NCI-H2227 (cell line): Measurements from ENCODE around the gene DTNBP1.

Experiments used
- DNase-seq: peaks from one replicate; lab custom pipeline; 2025; ENCODE audit not compliant: unreplicated experiment; lab: John Stamatoyannopoulos, UW

The DTNBP1 gene

DNA sequence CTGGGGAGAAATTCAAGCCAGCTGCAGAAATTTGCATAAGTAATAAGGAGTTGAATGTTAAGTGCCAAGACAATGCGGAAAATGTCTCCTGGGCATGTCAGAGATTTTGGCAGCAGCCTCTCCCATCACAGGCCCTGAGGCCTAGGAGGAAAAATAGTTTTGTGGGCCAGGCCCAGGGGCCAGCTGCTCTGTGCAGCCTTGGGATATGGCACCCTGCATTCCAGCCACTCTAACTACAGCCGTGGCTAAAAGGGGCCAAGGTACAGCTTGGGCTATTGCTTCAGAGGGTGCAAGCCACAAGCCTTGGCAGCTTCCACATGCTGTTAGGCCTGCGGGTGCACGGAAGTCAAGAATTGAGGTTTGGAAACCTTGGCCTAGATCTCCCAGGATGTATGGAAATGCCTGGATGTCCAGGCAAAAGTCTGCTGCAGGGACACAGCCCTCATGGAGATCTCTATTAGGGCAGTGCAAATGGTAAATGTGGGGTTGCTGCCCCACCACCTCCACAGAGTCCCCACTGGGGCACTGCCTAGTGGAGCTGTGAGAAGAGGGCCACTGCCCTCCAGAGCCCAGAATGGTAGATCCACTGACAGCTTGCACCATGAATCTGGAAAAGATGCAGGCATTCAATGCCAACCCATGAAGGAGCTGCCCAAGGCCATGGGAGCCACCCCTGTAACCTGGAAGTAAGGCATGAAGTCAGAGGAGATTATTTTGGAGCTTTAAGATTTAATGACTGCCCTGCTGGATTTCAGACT, 126.5 kb downstream of the DTNBP1 start:
- no peak for DNase-seq

DNA sequence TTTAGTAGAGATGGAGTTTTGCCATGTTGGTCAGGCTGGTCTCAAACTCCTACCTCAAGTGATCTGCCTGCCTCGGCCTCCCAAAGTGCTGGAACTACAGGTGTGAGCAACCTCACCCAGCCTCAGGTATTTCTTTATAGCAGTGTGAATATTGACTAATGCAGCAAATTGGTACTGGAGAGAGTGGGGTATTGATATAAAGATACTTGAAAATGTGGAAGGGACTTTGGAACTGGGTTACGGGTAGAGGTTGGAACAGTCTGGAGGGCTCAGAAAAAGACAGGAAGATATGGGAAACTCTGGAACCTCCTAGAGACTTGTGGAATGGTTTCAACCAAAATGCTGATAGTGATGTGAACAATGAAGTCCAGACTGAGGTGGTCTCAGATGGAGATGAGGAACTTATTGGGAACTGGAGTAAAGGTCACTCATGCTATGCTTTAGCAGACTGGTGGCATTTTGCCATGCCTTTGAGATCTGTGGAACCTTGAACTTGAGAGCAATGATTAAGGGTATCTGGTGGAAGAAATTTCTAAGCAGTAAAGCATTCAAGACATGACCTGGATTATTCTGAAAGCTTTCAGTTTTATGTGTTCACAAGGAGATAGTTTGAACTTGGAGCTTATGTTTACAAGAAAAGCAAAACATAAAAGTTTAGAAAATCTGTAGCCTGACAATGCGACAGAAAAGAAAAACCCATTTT, 127.2 kb downstream of the DTNBP1 start:
- no peak for DNase-seq

DNA sequence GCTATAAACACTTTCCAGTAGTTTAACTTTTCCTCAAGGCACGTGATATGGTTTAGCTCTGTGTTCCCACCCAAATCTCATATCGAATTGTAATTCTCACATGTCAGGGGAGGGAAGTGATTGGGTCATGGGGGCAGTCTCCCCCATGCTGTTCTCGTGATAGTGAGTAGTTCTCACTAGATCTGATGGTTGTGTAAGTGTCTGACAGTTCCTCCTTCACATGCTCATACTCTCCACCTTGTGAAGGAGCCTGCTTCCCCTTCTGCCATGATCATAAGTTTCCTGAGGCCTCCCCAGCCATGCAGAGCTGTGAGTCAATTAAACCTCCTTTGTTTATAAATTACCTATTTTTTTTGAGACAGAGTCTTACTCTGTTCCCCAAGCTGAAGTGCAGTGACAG, 127.9 kb downstream of the DTNBP1 start:
- no peak for DNase-seq

DNA sequence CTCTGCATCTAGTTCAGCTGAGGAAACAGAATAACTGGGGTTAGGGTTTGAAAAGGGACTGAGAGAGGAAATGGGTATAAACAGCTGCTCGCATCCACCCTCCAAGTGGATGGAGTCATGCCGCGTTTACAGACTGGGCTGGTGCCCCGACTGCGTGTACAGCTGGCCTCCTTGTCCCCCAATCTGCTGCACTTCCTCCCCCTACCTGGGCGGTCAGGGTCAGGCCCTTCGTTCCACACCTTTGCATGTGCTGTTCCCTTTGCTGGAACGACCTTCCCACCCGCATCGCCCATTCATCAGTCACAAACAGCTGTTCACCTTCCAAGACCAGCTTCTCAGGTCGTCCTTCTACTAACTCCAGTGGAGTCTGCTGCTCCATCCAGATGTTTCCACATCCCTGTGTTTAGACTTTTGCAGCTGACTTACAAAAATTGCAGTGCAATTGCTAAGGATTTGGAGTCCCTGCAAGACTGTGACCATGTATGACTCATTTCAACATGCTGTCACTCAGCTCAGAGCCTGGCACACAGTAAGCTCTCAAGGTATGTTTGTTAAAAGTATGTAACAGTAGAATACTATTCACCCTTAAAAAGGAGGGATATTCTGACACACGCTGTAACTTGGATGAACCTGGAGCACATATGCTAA, 129.3 kb downstream of the DTNBP1 start:
- DNase-seq: no peak

- DNase-seq: no peak
Observed at GRCh38 chr6:15531973-15532372, 130.9 kb downstream of the DTNBP1 start.

- DNase-seq: no peak
Observed at GRCh38 chr6:15530411-15530810, 132.4 kb downstream of the DTNBP1 start.

- DNase-seq: no peak
Observed at GRCh38 chr6:15528870-15529269, 134.0 kb downstream of the DTNBP1 start.

DNA sequence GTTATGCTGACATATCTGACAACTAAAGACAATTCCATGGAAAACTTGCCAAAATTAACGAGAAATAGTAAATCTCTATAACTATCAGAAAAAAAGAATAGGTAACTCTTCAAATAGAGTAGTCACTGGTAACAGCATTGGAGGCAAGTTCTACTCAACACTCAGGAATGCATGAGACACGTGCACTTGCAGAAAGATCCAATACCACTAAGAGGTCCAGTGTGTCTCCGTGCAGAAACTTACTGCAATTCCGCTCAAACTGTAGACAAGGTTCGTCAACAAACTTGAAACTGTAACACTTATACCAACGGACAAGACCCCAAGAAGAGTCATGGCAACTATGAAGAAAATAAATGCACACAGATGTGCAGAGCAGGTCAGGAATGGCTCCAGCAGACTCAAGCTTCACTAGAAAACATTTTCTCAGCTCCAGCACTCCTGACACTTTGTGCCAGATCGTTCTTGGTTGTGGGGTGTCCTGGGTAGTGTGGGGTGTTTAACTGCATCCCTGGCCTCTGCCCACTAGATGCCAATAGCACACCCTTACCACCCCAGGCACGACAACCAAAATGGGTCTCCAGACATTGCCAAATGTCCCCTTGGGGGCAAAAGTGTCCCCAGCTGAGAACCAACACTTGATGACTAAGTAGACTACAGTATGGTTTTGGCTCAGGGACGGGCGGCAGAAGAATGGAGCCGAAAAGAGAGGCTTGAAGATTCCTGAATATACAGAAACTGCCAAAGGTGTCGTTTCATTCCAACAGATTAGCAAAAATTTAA, 134.8 kb downstream of the DTNBP1 start:
- DNase-seq: no peak

- DNase-seq: no peak
Observed at GRCh38 chr6:15526212-15526701, 136.6 kb downstream of the DTNBP1 start.

GRCh38 chr6:15524861-15525401, 137.9 kb downstream of the DTNBP1 start:
- DNase-seq: no peak

DNA sequence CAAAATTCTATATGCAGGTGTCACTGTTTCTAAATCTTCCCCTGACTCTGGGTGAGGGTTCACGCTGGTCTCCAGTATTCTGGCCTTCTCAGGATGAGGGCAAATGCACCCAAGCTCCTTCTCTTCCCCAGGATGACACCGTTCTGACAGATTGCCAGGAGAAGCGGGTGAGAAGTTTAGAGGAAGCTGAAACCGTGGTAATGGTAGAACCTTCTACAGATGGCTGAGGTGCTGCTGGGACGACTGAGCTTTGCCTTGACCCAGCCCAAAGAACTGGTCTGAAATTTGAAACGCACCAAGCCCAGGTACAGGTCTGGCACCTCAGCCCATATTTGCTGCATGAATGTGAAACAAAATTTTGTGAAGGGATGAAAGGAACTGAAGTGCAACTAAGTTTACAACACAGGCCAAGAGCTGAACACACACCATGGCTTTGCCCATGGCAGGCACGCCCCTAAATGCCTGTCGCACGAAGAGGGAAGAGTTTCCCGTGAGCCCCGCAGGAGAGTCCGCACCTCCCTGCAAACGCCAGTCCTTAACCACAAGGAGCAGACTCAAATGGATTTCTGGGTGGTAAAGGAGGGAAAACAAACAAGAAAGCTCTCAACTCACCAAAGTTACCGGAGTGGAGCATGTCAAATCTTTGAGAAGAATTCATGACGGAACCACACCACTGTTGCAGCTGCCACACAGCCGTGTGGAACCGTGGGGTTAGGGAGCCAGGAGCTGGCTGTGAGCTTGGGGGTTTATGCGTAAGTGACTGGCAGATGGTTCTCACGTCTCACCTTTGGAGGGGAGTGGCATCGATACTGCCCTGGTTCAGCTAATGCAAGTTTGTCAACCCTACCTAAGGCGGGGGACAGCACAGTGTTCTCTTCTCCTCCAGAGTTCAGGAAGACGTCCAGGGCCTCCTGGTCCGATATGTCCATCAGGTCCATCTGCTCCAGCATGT, 138.9 kb downstream of the DTNBP1 start:
- DNase-seq: no peak

DNA sequence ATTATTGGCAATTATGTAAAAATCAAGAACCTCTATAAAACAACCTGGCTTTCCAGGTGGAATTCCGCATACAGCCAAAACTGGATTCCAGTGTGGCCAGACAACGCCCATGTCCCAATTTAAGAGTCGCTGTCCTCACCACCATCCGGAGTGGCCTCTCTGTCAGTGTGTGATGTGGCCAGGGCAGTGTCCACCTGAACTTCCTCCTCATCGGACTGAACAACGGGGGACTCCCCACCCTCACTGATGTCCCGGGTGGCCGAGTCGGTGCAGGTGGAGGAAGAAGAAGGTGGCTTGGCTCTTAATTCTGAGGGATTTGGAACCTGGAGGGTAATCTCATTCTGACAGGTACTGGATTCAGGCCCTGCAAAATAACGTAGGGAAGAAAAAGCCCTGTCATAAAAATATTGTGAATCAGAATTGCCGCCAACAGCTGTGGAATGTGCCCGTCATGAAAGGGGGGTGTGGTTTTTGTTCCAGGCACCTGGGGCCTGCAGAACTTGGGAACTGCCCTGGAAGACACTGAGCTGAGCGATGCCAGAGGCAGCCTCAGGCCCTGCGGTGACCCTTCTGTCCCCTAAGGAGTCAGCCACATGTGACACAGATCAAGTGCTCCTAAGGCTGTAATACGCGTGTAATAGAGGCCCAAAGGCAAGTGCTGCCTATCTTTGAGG, 139.8 kb downstream of the DTNBP1 start:
- DNase-seq: no peak

- DNase-seq: no peak
Observed at GRCh38 chr6:15522427-15522826, 140.4 kb downstream of the DTNBP1 start.

DNA sequence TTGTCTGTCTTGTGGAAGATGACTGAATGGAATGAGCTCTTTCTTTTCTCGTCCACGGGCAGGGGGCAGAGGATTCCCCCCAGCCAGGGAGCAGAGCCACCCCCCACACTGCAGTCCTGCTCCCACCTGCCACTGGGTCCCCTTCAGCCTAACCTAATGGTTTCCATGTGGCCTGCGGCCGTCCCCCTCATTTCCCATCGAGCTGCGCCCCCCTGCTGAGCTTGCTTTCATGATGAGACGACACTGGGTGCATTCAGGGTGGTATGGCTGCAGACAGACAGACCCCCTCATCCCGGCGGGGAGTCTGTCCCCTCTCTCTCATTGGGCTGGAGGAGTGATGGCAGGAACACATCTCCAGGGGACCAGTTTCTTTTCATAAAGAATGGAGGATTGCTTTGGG, 140.8 kb downstream of the DTNBP1 start:
- no peak for DNase-seq

DNA sequence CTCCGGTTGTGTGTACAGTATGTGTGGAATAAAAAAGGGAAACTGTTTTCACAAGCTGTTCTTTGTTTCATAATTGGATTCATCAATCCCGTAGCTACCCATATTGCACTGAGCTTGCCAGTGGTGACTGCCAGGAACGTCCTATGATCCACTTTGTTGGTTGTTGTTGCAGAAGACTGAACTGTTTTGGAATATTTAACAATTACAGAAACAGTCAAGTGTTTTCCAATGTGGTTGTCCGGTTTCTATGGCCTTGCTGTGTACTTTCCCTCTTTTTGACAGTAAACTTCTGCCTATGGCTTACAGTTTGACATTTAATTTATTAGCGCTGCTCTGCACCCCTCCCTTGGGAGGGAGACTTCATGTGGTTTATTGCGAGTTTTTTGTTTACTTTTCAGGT, 141.2 kb downstream of the DTNBP1 start:
- DNase-seq: no peak

DNA sequence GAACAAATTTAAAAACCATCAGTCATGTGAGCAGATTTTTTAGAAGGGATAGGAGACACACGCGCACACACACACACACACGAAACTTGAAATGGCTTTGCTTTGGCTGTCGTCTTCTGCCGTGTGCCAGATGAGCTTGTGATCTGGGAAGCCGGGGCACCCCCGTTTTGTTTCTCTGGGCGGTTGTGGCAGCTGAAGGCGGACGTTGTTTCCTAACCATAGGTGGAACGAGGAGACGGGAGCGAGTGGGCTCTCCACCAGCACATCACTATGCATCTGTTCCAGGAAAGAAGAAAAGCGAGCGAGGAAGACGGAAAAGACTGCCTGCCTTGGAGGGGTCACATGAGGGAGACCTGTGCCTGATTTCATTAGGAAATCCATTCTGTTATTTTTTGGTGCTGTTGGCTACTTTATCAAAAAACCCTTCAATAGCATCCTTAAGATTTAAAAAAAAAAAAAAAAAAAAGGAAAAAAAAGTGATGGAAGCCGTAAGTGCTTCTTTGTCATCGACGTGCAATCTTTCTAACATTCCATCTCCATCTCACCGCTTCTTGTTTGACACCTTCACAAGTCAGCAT, 142.1 kb downstream of the DTNBP1 start:
- no peak for DNase-seq

GRCh38 chr6:15519681-15520080, 143.1 kb downstream of the DTNBP1 start:
- no peak for DNase-seq

DNA sequence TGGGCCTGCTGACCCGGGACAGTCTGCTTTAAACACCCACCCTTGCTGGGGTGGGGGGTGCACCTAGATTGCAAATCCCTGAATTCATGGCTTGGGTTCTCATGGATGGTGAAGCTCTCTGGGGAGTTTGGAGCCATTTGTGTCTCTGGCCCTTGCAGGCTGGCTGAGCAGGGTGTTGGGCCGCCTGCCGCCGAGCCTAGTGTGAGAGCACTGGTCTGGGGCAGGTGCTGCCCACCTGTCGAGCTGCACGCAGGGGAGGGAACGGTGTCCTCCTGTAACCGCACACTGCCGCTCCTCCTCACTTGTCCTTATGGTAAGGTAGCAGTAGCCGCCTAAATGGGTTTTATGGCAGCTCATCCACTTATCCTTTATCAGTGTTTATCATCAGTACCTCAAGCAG, 143.9 kb downstream of the DTNBP1 start:
- DNase-seq: no peak

- no peak for DNase-seq
Observed at GRCh38 chr6:15518057-15518456, 144.8 kb downstream of the DTNBP1 start.
